Keratinocyte (primary cell): Measurements from ENCODE around the gene PDE3A. TPM values are rescaled to one million over a fixed set of nuclear protein-coding genes. Genes with fewer than 3 reads are reported as not detected.

ENCODE experiments used
- DNase-seq: peaks from one replicate; pipeline ENCODE4 v3.0.0-alpha.2; 2011; ENCODE audit warnings: low read depth, missing footprints, low spot score
- FAIRE-seq: peaks from 2 replicates; lab custom pipeline; 2011; peaks lifted over from hg19 to GRCh38; lab: Jason Lieb, UNC
- H2AFZ ChIP-seq: 2 replicates; pipeline ENCODE4 v1.6.0; 2012; ENCODE audit warnings: low read length, control low read depth, inconsistent platforms; ENCODE audit not compliant: control insufficient read depth
- H3K27ac ChIP-seq: 2 replicates; pipeline ENCODE4 v1.5.1; 2011; ENCODE audit warnings: low read length; ENCODE audit not compliant: control insufficient read depth, insufficient read depth
- H3K27me3 ChIP-seq: 3 replicates; pipeline ENCODE4 v1.6.0; 2011; ENCODE audit warnings: low read length; ENCODE audit not compliant: control insufficient read depth, insufficient read depth; ENCODE audit errors: extremely low read depth
- H3K36me3 ChIP-seq, 2 experiments: 2 replicates in 1 of 2; 3 replicates in 1 of 2; pipeline ENCODE4 v1.5.1; 2011; ENCODE audit warnings: low read length in 2 of 2, mild to moderate bottlenecking in 1 of 2; ENCODE audit not compliant: control insufficient read depth in 2 of 2, insufficient read depth in 2 of 2; ENCODE audit errors: extremely low read depth in 1 of 2
- H3K4me1 ChIP-seq: 3 replicates; pipeline ENCODE4 v1.5.1; 2011; ENCODE audit warnings: low read length; ENCODE audit not compliant: control insufficient read depth, insufficient read depth; ENCODE audit errors: extremely low read depth
- H3K4me2 ChIP-seq: 3 replicates; pipeline ENCODE4 v1.6.0; 2011; ENCODE audit warnings: low read depth, low read length; ENCODE audit not compliant: control insufficient read depth, insufficient read depth; ENCODE audit errors: extremely low read depth
- H3K4me3 ChIP-seq, 3 experiments: fragments of 200-600 bp in 1 of 3; sonication (generic) in 1 of 3; 2 replicates in 2 of 3; 3 replicates in 1 of 3; pipeline ENCODE4 v1.5.1; 2011 to 2016; ENCODE audit warnings: low read length in 3 of 3, mild to moderate bottlenecking in 3 of 3, control low read depth in 2 of 3, inconsistent platforms in 1 of 3, low read depth in 1 of 3, mixed read lengths in 1 of 3, mixed run types in 1 of 3, moderate library complexity in 1 of 3; ENCODE audit not compliant: control insufficient read depth in 2 of 3, insufficient read depth in 2 of 3; ENCODE audit errors: extremely low read depth in 1 of 3
- H3K79me2 ChIP-seq: 2 replicates; pipeline ENCODE4 v1.6.0; 2012; ENCODE audit warnings: low read length; ENCODE audit not compliant: control insufficient read depth, insufficient read depth
- H3K9ac ChIP-seq: 3 replicates; pipeline ENCODE4 v1.6.0; 2011; ENCODE audit warnings: low read length; ENCODE audit not compliant: control insufficient read depth, insufficient read depth; ENCODE audit errors: extremely low read depth
- H3K9me1 ChIP-seq: 3 replicates; pipeline ENCODE4 v1.6.0; 2011; ENCODE audit warnings: low read length; ENCODE audit not compliant: control insufficient read depth, insufficient read depth; ENCODE audit errors: extremely low read depth
- H3K9me3 ChIP-seq: 2 replicates; pipeline ENCODE4 v1.5.1; 2012; ENCODE audit warnings: low read depth, low read length; ENCODE audit not compliant: control insufficient read depth
- H4K20me1 ChIP-seq: 3 replicates; pipeline ENCODE4 v1.6.0; 2011; ENCODE audit warnings: low read length; ENCODE audit not compliant: control insufficient read depth, insufficient read depth; ENCODE audit errors: extremely low read depth
- CTCF ChIP-seq, 3 experiments: IDR thresholded peaks in 1 of 3; conservative IDR thresholded peaks in 1 of 3; optimal IDR thresholded peaks in 1 of 3; 2 replicates in 2 of 3; 3 replicates in 1 of 3; pipeline versions ENCODE3 to v1.5.1; 2011; ENCODE audit warnings: low read length in 3 of 3, mild to moderate bottlenecking in 3 of 3, moderate library complexity in 2 of 3, control low read depth in 1 of 3, inconsistent platforms in 1 of 3; ENCODE audit not compliant: insufficient read depth in 2 of 3; ENCODE audit errors: extremely low read depth in 1 of 3
- EZH2 ChIP-seq: IDR thresholded peaks from one replicate; pipeline ENCODE4 v1.6.1; 2012; ENCODE audit warnings: inconsistent platforms, mild to moderate bottlenecking, low read length, moderate library complexity
- dilution Hi-C: fragments of 300-500 bp; cut with MboI; formaldehyde crosslinking; loops from one replicate; pipeline ENCODE4 v1.7.0; 2020; ENCODE audit warnings: low sequenced_read_pairs; ENCODE audit not compliant: extremely low pct_ligation_motif_present
- polyA plus RNA-seq, 5 experiments: library from polyadenylated mRNA; depleted of rRNA in 3 of 5; stranded (reverse) in 3 of 5; stranded (forward) in 1 of 5; unstranded in 1 of 5; fragments of >200 nt; gene quantifications; 1 replicate in 1 of 5; 2 replicates in 3 of 5; 3 replicates in 1 of 5; pipeline versions ENCODE4 v1.2.1 to v1.2.3, GENCODE V29; 2011 to 2012; ENCODE audit warnings: missing spikeins in 2 of 5, low read depth in 1 of 5, low replicate concordance in 1 of 5

The PDE3A gene
- polyA plus RNA-seq, 1 donor (not counting 4 experiments of a cell fraction or from before 2014, with no cell fraction given), result 0.01 TPM

GRCh38 chr12:20369305-20370013 is 1.1 kb downstream of the PDE3A start:
- Histone ChIP-seq H4K20me1 (no peaks in the 10 kb centered on the region), H3K27ac (no peak overlapping the region), H3K4me1 (peaks cover 4% of the 10 kb centered on the region), H2AFZ (peak overlapping the region; percentile 19), H3K9me3 (no peaks in the 10 kb centered on the region), H3K27me3 (peaks cover 37% of the 10 kb centered on the region), H3K4me2 (peak overlapping the region; percentile 76), H3K4me3 (peak overlapping the region in 1 of 3 experiments; percentile 22), H3K9me1 (no peaks in the 10 kb centered on the region), H3K36me3 (no peaks in the 10 kb centered on the region), H3K79me2 (no peaks in the 10 kb centered on the region), H3K9ac (no peak overlapping the region)
- FAIRE-seq (no peak), DNase-seq (no peak)
- TF ChIP-seq CTCF (optimal IDR thresholded peaks at IDR 0.05 in 1 of 3, IDR thresholded peaks at IDR 0.05 in 1 of 3, conservative IDR thresholded peaks at IDR 0.05 in 1 of 3; ENCODE audit: extremely low read depth in 1 of 3, insufficient read depth in 2 of 3, low read length in 3 of 3) (no peak), EZH2 (no peak)
- dilution Hi-C loops, result no loop called here

GRCh38 chr12:20370014-20370386 is 1.7 kb downstream of the PDE3A start:
- no peaks in the 10 kb centered on the region for H3K36me3 ChIP-seq
- H2AFZ ChIP-seq, result peak overlapping the region; percentile 19
- H3K4me3 ChIP-seq, result peak overlapping the region in 1 of 3 experiments; percentile 22
- FAIRE-seq, result no peak
- no peak for DNase-seq
- H3K9ac ChIP-seq, result no peak overlapping the region
- no peaks in the 10 kb centered on the region for H3K79me2 ChIP-seq
- H3K27me3 ChIP-seq, result peaks cover 37% of the 10 kb centered on the region
- TF ChIP-seq EZH2 (peak; percentile 79), CTCF (optimal IDR thresholded peaks at IDR 0.05 in 1 of 3, IDR thresholded peaks at IDR 0.05 in 1 of 3, conservative IDR thresholded peaks at IDR 0.05 in 1 of 3; ENCODE audit: extremely low read depth in 1 of 3, insufficient read depth in 2 of 3, low read length in 3 of 3) (no peak)
- no peaks in the 10 kb centered on the region for H4K20me1 ChIP-seq
- no peaks in the 10 kb centered on the region for H3K9me3 ChIP-seq
- dilution Hi-C loops, result no loop called here
- peak overlapping the region; percentile 32 for H3K4me2 ChIP-seq
- H3K9me1 ChIP-seq, result no peaks in the 10 kb centered on the region
- H3K4me1 ChIP-seq, result peaks cover 4% of the 10 kb centered on the region
- no peak overlapping the region for H3K27ac ChIP-seq
